GM21619 (cell line): ENCODE results near the gene SLC25A24.
"Not testable (repeated sequence)": the region's sequence is repeated elsewhere in the genome, so short reads cannot be mapped to it uniquely, and the experiment has no call there.

ENCODE experiments used
- ATAC-seq: cut with Tn5 transposase; IDR thresholded peaks from one replicate; pipeline ENCODE4 v1.9.1; 2021; ENCODE audit not compliant: unreplicated experiment

SLC25A24 gene

GRCh38 chr1:108199781-108200686 lies at the start of gene SLC25A24:
Gene SLC25A24 (minus strand): TSS chr1:108200343. CDS start chr1:108200138, 205 bp downstream.
- ATAC-seq: peak; percentile 84

GRCh38 chr1:108243976-108244375 lies 43.8 kb upstream of the SLC25A24 start, which contains the start of gene NBPF4:
Gene NBPF4 (minus strand): TSS chr1:108244076. CDS start chr1:108243761, 315 bp downstream.
- ATAC-seq: not testable (repeated sequence)

- not testable (repeated sequence) for ATAC-seq
These were observed 39.3 kb upstream of the SLC25A24 start for GRCh38 chr1:108239426-108239825.

GRCh38 chr1:108235308-108235707 lies 35.2 kb upstream of the SLC25A24 start:
- ATAC-seq: not testable (repeated sequence)

GRCh38 chr1:108232183-108232582 lies 32.0 kb upstream of the SLC25A24 start:
- not testable (repeated sequence) for ATAC-seq

GRCh38 chr1:108229976-108230375 lies 29.8 kb upstream of the SLC25A24 start:
- not testable (repeated sequence) for ATAC-seq

GRCh38 chr1:108227772-108228171 lies 27.6 kb upstream of the SLC25A24 start:
- ATAC-seq: not testable (repeated sequence)

- not testable (repeated sequence) for ATAC-seq
These were observed 26.7 kb upstream of the SLC25A24 start for GRCh38 chr1:108226855-108227254.

- ATAC-seq: not testable (repeated sequence)
These were observed 23.1 kb upstream of the SLC25A24 start for GRCh38 chr1:108223226-108223625.

- not testable (repeated sequence) for ATAC-seq
These were observed 17.5 kb upstream of the SLC25A24 start for GRCh38 chr1:108217515-108218174.

- ATAC-seq: not testable (repeated sequence)
These were observed 16.9 kb upstream of the SLC25A24 start for GRCh38 chr1:108217007-108217406.

- ATAC-seq: not testable (repeated sequence)
These were observed 16.1 kb upstream of the SLC25A24 start for GRCh38 chr1:108216028-108216890.

GRCh38 chr1:108214641-108215465 lies 14.7 kb upstream of the SLC25A24 start:
- ATAC-seq: peak; percentile 64

- ATAC-seq: no peak
These were observed 10.9 kb upstream of the SLC25A24 start for GRCh38 chr1:108211014-108211413.

- ATAC-seq: no peak
These were observed 9.4 kb upstream of the SLC25A24 start for GRCh38 chr1:108209456-108210108.

- ATAC-seq: no peak
These were observed 8.7 kb upstream of the SLC25A24 start for GRCh38 chr1:108208724-108209446.

GRCh38 chr1:108203582-108203981 lies 3.4 kb upstream of the SLC25A24 start:
- ATAC-seq: not testable (repeated sequence)

GRCh38 chr1:108201687-108202086 lies 1.5 kb upstream of the SLC25A24 start:
- no peak for ATAC-seq

GRCh38 chr1:108200687-108201051 lies 526 bp upstream of the SLC25A24 start:
- no peak for ATAC-seq
